HG03103 (cell line): Measurements from ENCODE around the gene GET4.
"Not testable (repeated sequence)": the region's sequence is repeated elsewhere in the genome, so short reads cannot be mapped to it uniquely, and the experiment has no call there.

ENCODE experiments used
- ATAC-seq: cut with Tn5 transposase; IDR thresholded peaks from one replicate; pipeline ENCODE4 v1.9.1; 2021; ENCODE audit warnings: low read depth; ENCODE audit not compliant: unreplicated experiment

GET4 gene

GRCh38 chr7:845091-845490, 31.3 kb upstream of the GET4 start:
- ATAC-seq, result no peak

- no peak for ATAC-seq
These were observed 30.6 kb upstream of the GET4 start for GRCh38 chr7:845731-846130.

GRCh38 chr7:846958-847650, 29.2 kb upstream of the GET4 start:
- ATAC-seq, result not testable (repeated sequence)

GRCh38 chr7:847728-848127, 28.6 kb upstream of the GET4 start:
- not testable (repeated sequence) for ATAC-seq

- ATAC-seq, result no peak
These were observed 27.2 kb upstream of the GET4 start for GRCh38 chr7:849145-849544.

GRCh38 chr7:849781-850180, 26.6 kb upstream of the GET4 start:
- ATAC-seq, result no peak

GRCh38 chr7:851204-851603, 25.1 kb upstream of the GET4 start:
- no peak for ATAC-seq

- no peak for ATAC-seq
These were observed 22.8 kb upstream of the GET4 start for GRCh38 chr7:853366-854117.

GRCh38 chr7:854118-854775, 22.1 kb upstream of the GET4 start:
- ATAC-seq, result no peak

GRCh38 chr7:855686-856369, 20.5 kb upstream of the GET4 start:
- no peak for ATAC-seq

GRCh38 chr7:856444-857095, 19.8 kb upstream of the GET4 start:
- ATAC-seq, result no peak

- no peak for ATAC-seq
These were observed 18.7 kb upstream of the GET4 start for GRCh38 chr7:857661-858060.

- ATAC-seq, result no peak
These were observed 16.9 kb upstream of the GET4 start for GRCh38 chr7:859359-860030.

GRCh38 chr7:860149-860548, 16.2 kb upstream of the GET4 start:
- ATAC-seq, result no peak

GRCh38 chr7:861222-861621, 15.1 kb upstream of the GET4 start:
- no peak for ATAC-seq

- ATAC-seq, result no peak
These were observed 14.2 kb upstream of the GET4 start for GRCh38 chr7:862157-862556.

GRCh38 chr7:863106-863505, 13.2 kb upstream of the GET4 start:
- ATAC-seq, result no peak

GRCh38 chr7:865921-866320, 10.4 kb upstream of the GET4 start:
- no peak for ATAC-seq

- ATAC-seq, result no peak
These were observed 9.4 kb upstream of the GET4 start for GRCh38 chr7:867001-867405.
